Thymus (tissue), 11 donors: Measurements from ENCODE around the gene GATA2. TPM values are rescaled to one million over a fixed set of nuclear protein-coding genes. Genes with fewer than 3 reads are reported as not detected.

ENCODE experiments used
- DNase-seq, 9 donors: peaks; one replicate each; pipeline ENCODE4 v3.0.0-alpha.2; 2013; ENCODE audit warnings: low spot score in 9 of 9, low read depth in 6 of 9, missing footprints in 1 of 9
- H3K27ac ChIP-seq, 2 donors: one replicate each; pipeline ENCODE4 v1.5.1; 2013; ENCODE audit warnings: control low read depth in 1 of 2, low read depth in 1 of 2, low read length in 1 of 2, mild to moderate bottlenecking in 1 of 2, moderate library complexity in 1 of 2
- H3K27me3 ChIP-seq, 2 donors: one replicate each; pipeline ENCODE4 v1.5.1; 2013; ENCODE audit warnings: low read length in 1 of 2; ENCODE audit not compliant: control insufficient read depth in 2 of 2, insufficient read depth in 1 of 2
- H3K36me3 ChIP-seq, 2 donors: one replicate each; pipeline ENCODE4 v1.5.1; 2013; ENCODE audit warnings: low read length in 1 of 2, mild to moderate bottlenecking in 1 of 2, moderate library complexity in 1 of 2; ENCODE audit not compliant: control insufficient read depth in 2 of 2, insufficient read depth in 2 of 2
- H3K4me1 ChIP-seq, 2 donors: one replicate each; pipeline ENCODE4 v1.5.1; 2013; ENCODE audit warnings: low read length in 2 of 2; ENCODE audit not compliant: control insufficient read depth in 2 of 2, insufficient read depth in 2 of 2
- H3K4me3 ChIP-seq, 2 donors: one replicate each; pipeline ENCODE4 v1.5.1; 2013; ENCODE audit warnings: low read length in 2 of 2, control low read depth in 1 of 2, mild to moderate bottlenecking in 1 of 2
- H3K9me3 ChIP-seq, 2 donors: one replicate each; pipeline ENCODE4 v1.5.1; 2013; ENCODE audit warnings: low read length in 1 of 2, mild to moderate bottlenecking in 1 of 2; ENCODE audit not compliant: control insufficient read depth in 2 of 2, insufficient read depth in 1 of 2
- WGBS: extraction: QIAGEN DNeasy Blood & Tissue Kit; methylation state at CpG from one replicate; pipeline ENCODE4 v1.1.7; 2013; 5-methylcytosine and 5-hydroxymethylcytosine counted together
- polyA plus RNA-seq: library from polyadenylated mRNA; stranded (reverse); fragments of 200-250 nt; gene quantifications from one replicate; pipeline ENCODE4 v1.2.3, GENCODE V29; 2013
- total RNA-seq: library from RNA; stranded (reverse); fragments of 120-200 nt; gene quantifications from one replicate; pipeline ENCODE4 v1.2.4, GENCODE V29; 2013
- donor health status: healthy.

Gene GATA2
- total and polyA plus RNA-seq, 2 donors = 0.57 to 5.1 TPM

DNA sequence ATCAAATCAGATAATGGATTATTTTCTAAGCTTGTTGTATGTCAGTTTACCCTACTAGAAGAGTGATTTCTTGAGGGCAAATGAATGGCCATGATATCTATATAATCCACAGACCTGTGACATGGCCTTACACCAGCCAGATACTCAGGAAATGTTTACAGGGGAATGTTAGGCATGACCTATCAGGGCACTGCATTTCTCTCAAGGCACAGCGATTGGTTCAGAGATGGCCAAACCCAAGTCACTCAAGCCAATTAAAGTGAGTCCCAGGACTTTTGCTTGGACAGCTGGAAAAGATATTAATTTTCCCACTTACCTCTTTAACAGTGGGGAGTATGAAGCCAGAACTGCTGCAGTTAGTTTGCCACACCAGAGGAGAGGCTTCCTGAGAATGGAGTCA lies 28.7 kb upstream of the GATA2 start:
- no peaks in the 10 kb centered on the region for H3K36me3 ChIP-seq
- H3K27ac ChIP-seq = no peak overlapping the region
- DNase-seq = no peak
- H3K4me3 ChIP-seq = no peak overlapping the region
- 98% methylated on average over 1 of the region's 1 CpG for WGBS
- H3K27me3 ChIP-seq = peaks cover 0 to 16% of the 10 kb centered on the region in 2 donors
- H3K9me3 ChIP-seq = no peaks in the 10 kb centered on the region
- no peaks in the 10 kb centered on the region for H3K4me1 ChIP-seq

GRCh38 chr3:128518587-128519490 lies 25.8 kb upstream of the GATA2 start:
- 96% methylated on average over 12 of the region's 12 CpGs for WGBS
- DNase-seq = no peak
- Histone ChIP-seq H3K9me3 (peaks cover 0 to 4% of the 10 kb centered on the region in 2 donors), H3K4me3 (no peak overlapping the region), H3K27me3 (peaks cover 0 to 20% of the 10 kb centered on the region in 2 donors), H3K4me1 (no peaks in the 10 kb centered on the region), H3K36me3 (no peaks in the 10 kb centered on the region), H3K27ac (no peak overlapping the region)

DNA sequence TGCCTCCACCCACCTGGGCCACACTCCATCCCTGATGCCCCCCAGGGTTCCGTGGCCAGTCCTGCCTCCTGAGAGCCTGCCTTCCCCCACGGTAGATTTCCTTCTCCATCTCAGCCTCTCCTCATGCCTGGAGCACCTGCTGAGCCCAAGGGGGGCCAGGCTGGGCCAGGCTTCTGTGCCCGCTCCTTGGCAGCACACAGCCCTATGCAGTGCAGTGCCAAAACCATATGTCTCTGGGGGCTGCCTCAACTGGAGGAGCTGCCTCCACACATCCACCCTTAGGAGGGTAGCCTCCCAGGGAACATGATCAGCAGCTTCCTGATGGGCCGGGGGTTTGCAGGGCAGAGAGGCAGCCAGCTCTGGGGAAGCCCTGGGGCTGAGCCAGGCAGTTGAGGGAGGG lies 24.6 kb upstream of the GATA2 start:
- no peak for DNase-seq
- 89% methylated on average over 4 of the region's 4 CpGs for WGBS
- Histone ChIP-seq H3K36me3 (no peaks in the 10 kb centered on the region), H3K9me3 (peaks cover 0 to 4% of the 10 kb centered on the region in 2 donors), H3K27me3 (peaks cover 0 to 20% of the 10 kb centered on the region in 2 donors), H3K4me3 (no peak overlapping the region), H3K27ac (no peak overlapping the region), H3K4me1 (no peaks in the 10 kb centered on the region)

- 96% methylated on average over 1 of the region's 1 CpG for WGBS
- H3K27ac ChIP-seq = no peak overlapping the region
- peaks cover 0 to 18% of the 10 kb centered on the region in 2 donors for H3K27me3 ChIP-seq
Measured at GRCh38 chr3:128515967-128516366, 23.0 kb upstream of the GATA2 start.

GRCh38 chr3:128508852-128509251 lies 15.9 kb upstream of the GATA2 start:
- Histone ChIP-seq H3K4me3 (no peak overlapping the region), H3K4me1 (no peaks in the 10 kb centered on the region), H3K36me3 (no peaks in the 10 kb centered on the region), H3K27me3 (peaks cover 0 to 9% of the 10 kb centered on the region in 2 donors), H3K27ac (no peak overlapping the region), H3K9me3 (no peaks in the 10 kb centered on the region)
- no peak for DNase-seq
- WGBS = 96% methylated on average over 5 of the region's 5 CpGs

More at GRCh38 chr3:128515967-128516366, 23.0 kb upstream of the GATA2 start:
- H3K4me3 ChIP-seq = no peak overlapping the region
- H3K4me1 ChIP-seq = no peaks in the 10 kb centered on the region
- no peaks in the 10 kb centered on the region for H3K36me3 ChIP-seq
- DNase-seq = no peak
- H3K9me3 ChIP-seq = peaks cover 0 to 4% of the 10 kb centered on the region in 2 donors

DNA sequence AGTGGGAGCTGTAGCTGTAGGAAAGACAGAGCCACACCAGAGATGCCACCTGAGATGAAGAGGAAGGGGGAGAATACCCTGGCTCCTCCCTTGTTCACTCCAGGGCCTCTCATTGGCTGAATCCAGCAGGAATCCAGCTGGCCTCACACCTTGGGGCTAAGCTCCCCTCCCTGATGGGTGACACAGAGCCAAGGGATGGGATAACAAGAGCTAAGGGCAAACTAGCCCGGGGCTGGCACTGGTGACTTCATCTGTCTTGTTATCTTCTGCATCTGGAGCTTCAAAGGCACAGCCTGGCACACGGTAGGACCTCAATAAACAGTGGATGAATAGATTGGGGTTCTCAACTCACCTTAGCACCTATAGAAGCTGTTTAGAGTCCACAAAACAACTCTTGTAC lies 13.8 kb upstream of the GATA2 start:
- no peak for DNase-seq
- peaks cover 0 to 14% of the 10 kb centered on the region in 2 donors for H3K27me3 ChIP-seq
- no peaks in the 10 kb centered on the region for H3K36me3 ChIP-seq
- no peak overlapping the region for H3K4me3 ChIP-seq
- H3K27ac ChIP-seq = no peak overlapping the region
- 84% methylated on average over 2 of the region's 2 CpGs for WGBS
- H3K4me1 ChIP-seq = no peaks in the 10 kb centered on the region
- H3K9me3 ChIP-seq = no peaks in the 10 kb centered on the region

GRCh38 chr3:128505771-128506170 lies 12.8 kb upstream of the GATA2 start:
- no peaks in the 10 kb centered on the region for H3K4me1 ChIP-seq
- H3K36me3 ChIP-seq = no peaks in the 10 kb centered on the region
- H3K27me3 ChIP-seq = peaks cover 0 to 17% of the 10 kb centered on the region in 2 donors
- 98% methylated on average over 3 of the region's 3 CpGs for WGBS
- H3K9me3 ChIP-seq = no peaks in the 10 kb centered on the region
- DNase-seq = no peak
- H3K4me3 ChIP-seq = no peak overlapping the region
- no peak overlapping the region for H3K27ac ChIP-seq

DNA sequence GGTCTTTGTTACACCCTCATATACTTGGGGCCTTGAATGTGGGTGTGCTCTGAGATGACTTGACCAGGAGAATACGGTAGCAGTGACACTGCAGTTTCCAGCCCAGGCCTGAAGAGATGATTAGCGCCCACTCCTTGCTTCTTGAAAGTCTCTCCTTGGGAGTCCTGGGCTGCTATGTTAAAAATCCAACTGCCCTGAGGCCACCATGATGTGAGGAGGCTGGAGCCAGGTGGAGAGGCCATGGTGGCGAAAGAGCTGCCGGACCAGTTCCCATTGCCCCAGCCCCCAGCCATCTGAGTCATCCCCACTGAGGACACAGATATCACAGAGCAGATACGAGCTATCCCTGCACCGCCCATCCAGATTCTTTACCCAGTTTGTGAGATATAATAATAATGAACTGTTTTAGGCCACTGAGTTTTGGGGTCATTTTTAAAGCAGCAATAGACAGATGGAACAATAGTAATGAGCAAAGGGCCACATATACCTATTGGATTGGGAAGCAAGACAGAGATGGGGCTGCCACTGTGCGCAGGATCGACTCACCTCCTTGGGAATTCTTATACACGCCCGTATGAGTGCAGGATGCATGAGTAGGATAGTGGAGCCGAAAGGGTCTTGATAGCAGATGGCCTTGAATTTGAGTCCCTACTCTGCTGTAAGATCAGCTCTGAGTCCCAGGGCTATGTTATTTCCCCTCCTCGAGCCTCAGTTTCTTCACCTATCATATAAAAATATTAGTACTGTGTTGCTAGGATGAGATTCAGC lies 12.1 kb upstream of the GATA2 start:
- 98% methylated on average over 12 of the region's 12 CpGs for WGBS
- H3K36me3 ChIP-seq = no peaks in the 10 kb centered on the region
- H3K9me3 ChIP-seq = no peaks in the 10 kb centered on the region
- peaks cover 0 to 21% of the 10 kb centered on the region in 2 donors for H3K27me3 ChIP-seq
- no peak overlapping the region for H3K4me3 ChIP-seq
- H3K4me1 ChIP-seq = no peaks in the 10 kb centered on the region
- DNase-seq = no peak
- no peak overlapping the region for H3K27ac ChIP-seq

DNA sequence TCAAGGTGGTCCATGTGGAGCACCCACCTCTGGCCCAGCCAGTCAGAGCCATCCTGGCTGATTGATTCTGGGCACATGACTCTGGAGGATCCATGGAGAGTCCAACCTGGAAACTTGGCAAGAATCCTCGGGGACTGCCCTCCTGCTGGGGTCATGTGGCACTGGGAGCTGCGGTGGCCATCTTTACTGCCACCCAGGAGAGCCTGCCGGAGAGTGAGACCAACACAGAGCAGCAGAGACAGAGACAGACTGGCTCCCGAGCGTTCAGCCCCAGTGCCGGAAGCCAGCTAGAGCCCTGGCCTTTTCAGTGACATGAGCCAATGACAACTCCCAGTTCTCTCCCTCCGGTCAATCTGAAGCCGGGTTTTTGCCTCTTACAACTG lies 11.5 kb upstream of the GATA2 start:
- DNase-seq = no peak
- WGBS = 97% methylated on average over 8 of the region's 8 CpGs
- Histone ChIP-seq H3K27me3 (peaks cover 3 to 27% of the 10 kb centered on the region in 2 donors), H3K4me3 (no peak overlapping the region), H3K27ac (no peak overlapping the region), H3K9me3 (no peaks in the 10 kb centered on the region), H3K4me1 (no peaks in the 10 kb centered on the region), H3K36me3 (no peaks in the 10 kb centered on the region)
